GM23338 (cell line): ENCODE data around the gene NUP160. TPM values are rescaled to one million over a fixed set of nuclear protein-coding genes. Genes with fewer than 3 reads are reported as not detected.
"Not testable (repeated sequence)": the region's sequence is repeated elsewhere in the genome, so short reads cannot be mapped to it uniquely, and the experiment has no call there.

Source experiments
- ATAC-seq: fragments of 200-7000 bp; cut with Tn5 transposase; 3 replicates; pipeline ENCODE4 v1.9.1; 2020
- DNase-seq: peaks from one replicate; pipeline ENCODE4 v3.0.0-alpha.2; 2015; ENCODE audit warnings: low spot score
- H2AFZ ChIP-seq: fragments of 200-600 bp; sonication (generic); 2 replicates; pipeline ENCODE4 v1.8.0; 2016; ENCODE audit warnings: antibody characterized with exemption, mild to moderate bottlenecking, moderate library complexity
- H3F3A ChIP-seq: fragments of 200-600 bp; sonication (generic); replicated peaks from 2 replicates; pipeline ENCODE4 v1.8.0; 2017; ENCODE audit warnings: antibody characterized with exemption, mixed run types, low read depth
- H3K27ac ChIP-seq: fragments of 200-600 bp; sonication (generic); 2 replicates; pipeline ENCODE4 v1.6.1; 2016; ENCODE audit warnings: low read depth
- H3K27me3 ChIP-seq: fragments of 200-600 bp; sonication (generic); 2 replicates; pipeline ENCODE4 v1.8.0; 2016; ENCODE audit warnings: mild to moderate bottlenecking, mixed run types, moderate library complexity; ENCODE audit not compliant: insufficient read depth
- H3K36me3 ChIP-seq: fragments of 200-600 bp; sonication (generic); 2 replicates; pipeline ENCODE4 v1.8.0; 2016; ENCODE audit warnings: mild to moderate bottlenecking; ENCODE audit not compliant: insufficient read depth
- H3K4me1 ChIP-seq: fragments of 200-600 bp; sonication (generic); 2 replicates; pipeline ENCODE4 v1.8.0; 2016; ENCODE audit warnings: mild to moderate bottlenecking, moderate library complexity; ENCODE audit not compliant: insufficient read depth
- H3K4me2 ChIP-seq: fragments of 200-600 bp; sonication (generic); 2 replicates; pipeline ENCODE4 v1.7.1; 2017; ENCODE audit warnings: mixed run types
- H3K4me3 ChIP-seq: fragments of 200-600 bp; sonication (generic); 2 replicates; pipeline ENCODE4 v1.6.1; 2016; ENCODE audit warnings: mixed run types
- H3K79me2 ChIP-seq: fragments of 200-600 bp; sonication (generic); replicated peaks from 2 replicates; pipeline ENCODE4 v1.8.0; 2017; ENCODE audit warnings: mild to moderate bottlenecking; ENCODE audit not compliant: insufficient read depth
- H3K9me2 ChIP-seq: fragments of 200-600 bp; sonication (generic); 2 replicates; pipeline ENCODE4 v1.8.0; 2017; ENCODE audit not compliant: insufficient read depth
- H4K20me1 ChIP-seq: fragments of 200-600 bp; sonication (generic); replicated peaks from 2 replicates; pipeline ENCODE4 v1.8.0; 2017; ENCODE audit warnings: mild to moderate bottlenecking; ENCODE audit not compliant: insufficient read depth
- H3K27ac Mint-ChIP-seq: 2 replicates; pipeline ENCODE4 v1.8.0; 2020; ENCODE audit warnings: inconsistent platforms, mild to moderate bottlenecking, moderate library complexity, mixed read lengths
- H3K27me3 Mint-ChIP-seq: 3 replicates; pipeline ENCODE4 v1.8.0; 2022; ENCODE audit warnings: low read depth, mild to moderate bottlenecking, moderate library complexity, mixed read lengths, inconsistent platforms; ENCODE audit not compliant: insufficient read depth, poor library complexity
- H3K36me3 Mint-ChIP-seq: 3 replicates; pipeline ENCODE4 v1.8.0; 2021; ENCODE audit warnings: low read depth, mild to moderate bottlenecking, inconsistent platforms, moderate library complexity, mixed read lengths
- H3K4me1 Mint-ChIP-seq: 3 replicates; pipeline ENCODE4 v1.8.0; 2020; ENCODE audit warnings: mild to moderate bottlenecking, inconsistent platforms, mixed read lengths
- H3K4me3 Mint-ChIP-seq: 3 replicates; pipeline ENCODE4 v1.8.0; 2021; ENCODE audit warnings: moderate library complexity, mild to moderate bottlenecking, inconsistent platforms, mixed read lengths
- H3K9me3 Mint-ChIP-seq: 3 replicates; pipeline ENCODE4 v1.8.0; 2020; ENCODE audit warnings: moderate library complexity, mild to moderate bottlenecking, inconsistent platforms, mixed read lengths
- CREB1 ChIP-seq: fragments of 250-450 bp; sonication (Bioruptor Pico); IDR thresholded peaks from 2 replicates; pipeline ENCODE4 v1.5.0; 2020; ENCODE audit warnings: low read depth, mild to moderate bottlenecking, moderate library complexity
- CTCF ChIP-seq, 2 experiments: fragments of 200-600 bp in 1 of 2; sonication (generic) in 1 of 2; conservative IDR thresholded peaks; 2 replicates each; pipeline versions ENCODE4 v1.5.1 to v1.6.1; 2016 to 2017; ENCODE audit warnings: antibody characterized with exemption in 2 of 2, low read depth in 2 of 2, mild to moderate bottlenecking in 2 of 2, moderate library complexity in 1 of 2
- ETS1 ChIP-seq: IDR thresholded peaks from 2 replicates; pipeline ENCODE4 v1.6.1; 2016; ENCODE audit warnings: antibody characterized with exemption
- JUNB ChIP-seq: IDR thresholded peaks from one replicate; pipeline ENCODE4 v1.6.1; 2016; ENCODE audit warnings: antibody characterized with exemption; ENCODE audit not compliant: unreplicated experiment
- POLR2AphosphoS5 ChIP-seq: IDR thresholded peaks from 2 replicates; pipeline ENCODE4 v1.6.1; 2016; ENCODE audit warnings: antibody characterized with exemption, low read depth
- polyA plus RNA-seq: library from polyadenylated mRNA; unstranded; fragments of >200 nt; fragmentation: Nextera tagmentation; extraction: Ambion mirVana; gene quantifications from 2 replicates; pipeline ENCODE4 v1.2.1, GENCODE V29; 2016
- total RNA-seq: library from RNA; depleted of rRNA; stranded (reverse); fragments of >200 nt; shearing (Covaris generic); gene quantifications from 2 replicates; pipeline ENCODE4 v1.2.3, GENCODE V29; 2014

The NUP160 gene
- total and polyA plus RNA-seq, 2 experiments from 2014 or later: 41.2 to 101 TPM

- DNase-seq, ATAC-seq: not testable (repeated sequence)
- H3K4me3 Mint-ChIP-seq: peak overlapping the region; percentile 44
Measured at GRCh38 chr11:47769556-47769955, 78.6 kb downstream of the NUP160 start.

GRCh38 chr11:47768101-47768612, 80.0 kb downstream of the NUP160 start:
- TF ChIP-seq ETS1 (no peak), CTCF (conservative IDR thresholded peaks at IDR 0.05; ENCODE audit: low read depth in 2 of 2) (0 out of 4 replicates have a peak, but pooled peaks of 1 of the 2 experiments have one; percentile 1)
- peak overlapping the region; percentile 81 for H3K4me2 ChIP-seq
- Mint-ChIP-seq H3K9me3 (no peaks in the 10 kb centered on the region), H3K4me1 (peaks cover 15% of the 10 kb centered on the region), H3K4me3 (peak overlapping the region; percentile 88), H3K27ac (peak overlapping the region; percentile 100), H3K27me3 (peaks cover 17% of the 10 kb centered on the region), H3K36me3 (peaks cover 27% of the 10 kb centered on the region)
- DNase-seq (peak; percentile 65), ATAC-seq (peak; percentile 1)
- no peaks in the 10 kb centered on the region for H3K9me2 ChIP-seq
- peaks cover 36% of the 10 kb centered on the region for H3K79me2 ChIP-seq
- peak overlapping the region; percentile 98 for H3K27ac ChIP-seq
- H3K36me3 ChIP-seq: peaks cover 17% of the 10 kb centered on the region; the same call in 1 of the 2 replicates
- H4K20me1 ChIP-seq: peaks cover 24% of the 10 kb centered on the region
- H2AFZ ChIP-seq: no peak overlapping the region
- no peaks in the 10 kb centered on the region for H3K4me1 ChIP-seq
- H3K4me3 ChIP-seq: peak overlapping the region; percentile 59
- H3K27me3 ChIP-seq: no peaks in the 10 kb centered on the region
- no peaks in the 10 kb centered on the region for H3F3A ChIP-seq

More at GRCh38 chr11:47769556-47769955, 78.6 kb downstream of the NUP160 start:
- H3K9me2 ChIP-seq, H3K27ac ChIP-seq, H3K4me1 ChIP-seq, H3K4me2 ChIP-seq, H3K27me3 ChIP-seq, H3F3A ChIP-seq, H3K4me3 ChIP-seq, H3K36me3 ChIP-seq, H3K9me3 Mint-ChIP-seq, H2AFZ ChIP-seq: not testable (repeated sequence)
- Mint-ChIP-seq H3K27ac (peak overlapping the region; percentile 91), H3K4me1 (peaks cover 15% of the 10 kb centered on the region), H3K36me3 (peaks cover 14% of the 10 kb centered on the region), H3K27me3 (peaks cover 17% of the 10 kb centered on the region)
- peaks cover 22% of the 10 kb centered on the region for H3K79me2 ChIP-seq
- H4K20me1 ChIP-seq: 0 out of 2 replicates have a peak, but pooled peaks cover 13% of the 10 kb centered on the region

- Mint-ChIP-seq H3K4me1 (peaks cover 15% of the 10 kb centered on the region), H3K27ac (peak overlapping the region; percentile 95), H3K27me3 (peaks cover 17% of the 10 kb centered on the region), H3K9me3 (no peaks in the 10 kb centered on the region), H3K4me3 (peak overlapping the region; percentile 88), H3K36me3 (peaks cover 40% of the 10 kb centered on the region)
- ATAC-seq (peak; percentile 16), DNase-seq (peak; percentile 41)
- H3K79me2 ChIP-seq: peaks cover 48% of the 10 kb centered on the region
- H4K20me1 ChIP-seq: peaks cover 25% of the 10 kb centered on the region
- peak overlapping the region; percentile 86 for H3K4me2 ChIP-seq
- H3F3A ChIP-seq: no peaks in the 10 kb centered on the region
- H3K9me2 ChIP-seq: no peaks in the 10 kb centered on the region
- H3K4me3 ChIP-seq: peak overlapping the region; percentile 75
- H3K27me3 ChIP-seq: no peaks in the 10 kb centered on the region
- H3K4me1 ChIP-seq: no peaks in the 10 kb centered on the region
- H2AFZ ChIP-seq: peak overlapping the region; percentile 72
- H3K27ac ChIP-seq: peak overlapping the region; percentile 74
- peaks cover 19% of the 10 kb centered on the region for H3K36me3 ChIP-seq
- TF ChIP-seq CREB1 (CRISPR knock-in tag) (peak; percentile 46; the same call in 1 of the 2 replicates), JUNB (no peak), POLR2AphosphoS5 (no peak), CTCF (conservative IDR thresholded peaks at IDR 0.05; ENCODE audit: low read depth in 2 of 2) (no peak)
Measured at GRCh38 chr11:47766509-47767227, 81.5 kb downstream of the NUP160 start.
